NCI-H146 (cell line): ENCODE results near the gene SYCE1L.
A peak's percentile ranks its signal among the peaks of the same experiment; 100 is the strongest.
"Not testable (repeated sequence)": the region's sequence is repeated elsewhere in the genome, so short reads cannot be mapped to it uniquely, and the experiment has no call there.

ENCODE experiments used
- DNase-seq: peaks from one replicate; lab custom pipeline; 2025; lab: John Stamatoyannopoulos, UW

SYCE1L gene

GRCh38 chr16:77197747-77198146 lies 1.5 kb upstream of the SYCE1L start:
- DNase-seq, result no peak

GRCh38 chr16:77206533-77206932 lies 7.3 kb downstream of the SYCE1L start:
- DNase-seq, result no peak

- no peak for DNase-seq
These were observed 7.8 kb downstream of the SYCE1L start for GRCh38 chr16:77207030-77207429.

- DNase-seq, result no peak
These were observed 9.2 kb downstream of the SYCE1L start for GRCh38 chr16:77208382-77208781.

GRCh38 chr16:77211880-77212740 lies 12.9 kb downstream of the SYCE1L start:
- peak; percentile 92 for DNase-seq

- DNase-seq, result peak; percentile 61
These were observed 13.7 kb downstream of the SYCE1L start for GRCh38 chr16:77212741-77213541.

GRCh38 chr16:77213542-77214106 lies 14.4 kb downstream of the SYCE1L start:
- DNase-seq, result no peak

- no peak for DNase-seq
These were observed 15.4 kb downstream of the SYCE1L start for GRCh38 chr16:77214411-77215138.

- no peak for DNase-seq
These were observed 20.2 kb downstream of the SYCE1L start for GRCh38 chr16:77219437-77219836.

GRCh38 chr16:77220427-77220826 lies 21.2 kb downstream of the SYCE1L start:
- DNase-seq, result no peak

- no peak for DNase-seq
These were observed 22.3 kb downstream of the SYCE1L start for GRCh38 chr16:77221482-77221881.

- DNase-seq, result peak; percentile 6
These were observed 24.0 kb downstream of the SYCE1L start for GRCh38 chr16:77223184-77223583.

GRCh38 chr16:77225182-77225581 lies 26.0 kb downstream of the SYCE1L start:
- no peak for DNase-seq

- DNase-seq, result no peak
These were observed 28.5 kb downstream of the SYCE1L start for GRCh38 chr16:77227745-77228144.

GRCh38 chr16:77231047-77231446 lies 31.8 kb downstream of the SYCE1L start:
- no peak for DNase-seq

GRCh38 chr16:77233799-77234519 lies 34.8 kb downstream of the SYCE1L start:
- DNase-seq, result peak; percentile 5

- DNase-seq, result no peak
These were observed 35.4 kb downstream of the SYCE1L start for GRCh38 chr16:77234611-77235010.

- DNase-seq, result peak; percentile 67
These were observed 36.9 kb downstream of the SYCE1L start for GRCh38 chr16:77236063-77236511.

- peak; percentile 50 for DNase-seq
These were observed 39.4 kb downstream of the SYCE1L start for GRCh38 chr16:77238593-77238992.

- not testable (repeated sequence) for DNase-seq
These were observed 43.3 kb downstream of the SYCE1L start for GRCh38 chr16:77242471-77242870.

- DNase-seq, result no peak
These were observed 46.9 kb downstream of the SYCE1L start for GRCh38 chr16:77246150-77246549.
